GM21381 (cell line): ENCODE data around the gene ENAM.
A peak's percentile ranks its signal among the peaks of the same experiment; 100 is the strongest.
"Not testable (repeated sequence)": the region's sequence is repeated elsewhere in the genome, so short reads cannot be mapped to it uniquely, and the experiment has no call there.

Experiments
- ATAC-seq: cut with Tn5 transposase; IDR thresholded peaks from one replicate; pipeline ENCODE4 v1.9.1; 2021; ENCODE audit warnings: mild to moderate bottlenecking, moderate library complexity; ENCODE audit not compliant: unreplicated experiment

ENAM gene

DNA sequence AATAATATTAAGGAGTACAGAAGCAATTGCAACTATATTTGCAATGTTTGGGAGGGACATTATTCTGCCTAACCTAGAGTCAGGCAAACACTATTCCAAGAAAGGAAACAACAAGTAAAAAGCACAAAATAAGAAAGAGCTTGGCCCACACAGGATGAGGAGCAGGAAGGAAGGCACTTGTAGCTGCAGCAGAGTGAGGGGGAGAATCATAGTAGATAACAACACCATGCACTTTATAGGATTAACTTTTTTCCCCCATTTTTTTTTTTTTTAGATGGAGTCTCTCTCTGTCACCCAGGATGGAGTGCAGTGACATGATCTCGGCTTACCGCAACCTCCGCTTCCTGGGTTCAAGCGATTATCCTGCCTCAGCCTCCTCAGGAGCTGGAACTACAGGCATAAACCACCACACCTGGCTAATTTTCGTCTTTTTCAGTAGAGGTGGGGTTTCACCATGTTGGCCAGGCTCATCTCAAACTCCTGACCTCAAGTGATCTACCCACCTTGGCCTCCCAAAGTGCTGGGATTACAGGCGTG lies 48.1 kb downstream of the ENAM start:
- no peak for ATAC-seq

DNA sequence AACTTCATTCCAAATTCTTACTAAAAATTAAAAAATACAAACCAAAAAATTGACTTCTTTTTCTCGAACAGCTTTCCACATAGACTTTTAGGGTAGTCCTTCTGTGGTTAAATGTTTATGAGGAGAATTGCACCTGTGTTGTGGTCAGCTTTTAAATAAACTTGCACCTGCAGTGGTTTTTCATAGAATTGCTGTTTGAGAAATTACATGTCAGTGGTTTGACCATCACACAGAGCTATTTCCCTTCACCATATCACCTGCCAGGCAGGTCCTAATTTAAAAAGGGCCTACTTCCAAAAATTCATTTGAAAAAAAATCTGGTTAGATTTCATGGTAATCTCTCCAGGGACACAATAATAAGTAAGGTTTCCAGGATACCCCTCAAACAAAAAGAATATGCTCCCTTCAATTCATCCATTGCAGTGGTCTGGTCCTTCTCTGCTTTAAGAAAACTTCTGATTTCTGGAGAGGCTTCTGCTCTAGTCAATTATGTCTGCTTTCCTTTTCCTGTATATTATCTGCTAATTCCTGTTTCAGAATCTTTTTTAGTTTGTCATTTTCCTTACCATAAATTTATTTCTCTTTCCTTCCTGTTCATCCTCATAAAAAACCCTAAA lies 49.9 kb downstream of the ENAM start:
- ATAC-seq = peak; percentile 76

DNA sequence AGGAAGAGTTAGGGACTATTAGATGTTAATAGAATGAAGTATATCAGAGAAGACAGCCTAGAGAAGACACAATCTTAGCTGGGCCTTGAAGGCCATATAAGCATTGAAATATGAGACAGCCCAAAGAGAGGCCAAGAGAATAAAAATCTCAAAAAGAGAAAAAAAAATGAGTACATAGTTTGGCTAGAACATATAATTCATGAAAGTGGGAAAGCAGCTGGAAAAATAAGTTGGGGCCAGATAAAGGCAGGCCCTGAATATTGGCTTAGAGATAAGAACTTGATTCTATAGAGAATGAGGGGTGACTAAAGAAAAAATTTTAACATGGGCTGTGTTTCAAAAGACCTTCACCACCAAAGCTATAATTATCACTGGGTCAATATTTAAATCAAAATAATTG lies 52.4 kb downstream of the ENAM start:
- ATAC-seq = no peak

DNA sequence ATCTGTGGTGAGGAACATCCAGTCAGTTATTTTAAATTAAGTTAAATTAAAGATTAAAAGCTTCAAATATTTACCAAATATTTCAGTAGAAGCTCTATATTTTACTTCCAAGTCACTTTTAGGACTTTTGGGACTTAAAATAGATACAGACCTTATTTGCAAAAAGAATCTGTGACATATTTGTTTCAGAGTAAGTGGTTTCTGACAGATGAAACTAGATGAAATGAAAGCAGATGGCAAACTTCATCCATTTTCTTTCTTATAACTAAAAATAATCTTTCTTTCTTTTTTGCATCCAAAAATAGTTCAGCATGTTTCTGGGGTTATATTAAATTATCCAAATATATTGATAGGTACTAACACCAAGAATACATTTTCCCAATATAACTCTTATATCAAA lies 53.2 kb downstream of the ENAM start:
- ATAC-seq = no peak

DNA sequence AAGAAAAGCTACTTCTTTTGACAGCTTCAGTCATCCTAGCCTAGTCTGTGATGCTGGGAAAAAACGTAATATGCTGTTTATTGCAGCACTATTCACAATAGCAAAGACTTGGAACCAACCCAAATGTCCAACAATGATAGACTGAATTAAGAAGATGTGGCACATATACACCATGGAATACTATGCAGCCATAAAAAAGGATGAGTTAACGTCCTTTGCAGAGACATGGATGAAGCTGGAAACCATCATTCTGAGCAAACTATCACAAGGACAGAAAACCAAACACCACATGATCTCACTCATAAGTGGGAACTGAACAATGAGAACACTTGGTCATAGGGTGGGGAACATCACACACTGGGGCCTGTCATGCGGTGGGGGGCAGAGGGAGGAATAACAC lies 53.6 kb downstream of the ENAM start:
- not testable (repeated sequence) for ATAC-seq

DNA sequence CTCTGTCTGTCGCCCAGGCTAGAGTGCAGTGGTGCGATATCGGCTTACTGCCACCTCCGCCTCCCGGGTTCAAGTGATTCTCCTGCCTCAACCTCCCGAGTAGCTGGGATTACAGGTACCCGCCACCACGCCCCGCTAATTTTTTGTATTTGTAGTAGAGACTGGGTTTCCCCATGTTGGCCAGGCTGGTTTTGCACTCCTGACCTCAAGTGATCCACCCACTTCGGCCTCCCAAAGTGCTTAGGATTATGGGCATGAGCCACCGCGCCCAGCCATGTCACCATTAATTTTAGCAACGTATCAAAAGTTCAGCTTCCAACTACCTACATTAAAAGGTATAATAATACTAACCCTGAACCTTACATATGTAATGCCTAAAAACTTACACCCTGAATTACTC lies 58.8 kb downstream of the ENAM start:
- ATAC-seq = no peak

DNA sequence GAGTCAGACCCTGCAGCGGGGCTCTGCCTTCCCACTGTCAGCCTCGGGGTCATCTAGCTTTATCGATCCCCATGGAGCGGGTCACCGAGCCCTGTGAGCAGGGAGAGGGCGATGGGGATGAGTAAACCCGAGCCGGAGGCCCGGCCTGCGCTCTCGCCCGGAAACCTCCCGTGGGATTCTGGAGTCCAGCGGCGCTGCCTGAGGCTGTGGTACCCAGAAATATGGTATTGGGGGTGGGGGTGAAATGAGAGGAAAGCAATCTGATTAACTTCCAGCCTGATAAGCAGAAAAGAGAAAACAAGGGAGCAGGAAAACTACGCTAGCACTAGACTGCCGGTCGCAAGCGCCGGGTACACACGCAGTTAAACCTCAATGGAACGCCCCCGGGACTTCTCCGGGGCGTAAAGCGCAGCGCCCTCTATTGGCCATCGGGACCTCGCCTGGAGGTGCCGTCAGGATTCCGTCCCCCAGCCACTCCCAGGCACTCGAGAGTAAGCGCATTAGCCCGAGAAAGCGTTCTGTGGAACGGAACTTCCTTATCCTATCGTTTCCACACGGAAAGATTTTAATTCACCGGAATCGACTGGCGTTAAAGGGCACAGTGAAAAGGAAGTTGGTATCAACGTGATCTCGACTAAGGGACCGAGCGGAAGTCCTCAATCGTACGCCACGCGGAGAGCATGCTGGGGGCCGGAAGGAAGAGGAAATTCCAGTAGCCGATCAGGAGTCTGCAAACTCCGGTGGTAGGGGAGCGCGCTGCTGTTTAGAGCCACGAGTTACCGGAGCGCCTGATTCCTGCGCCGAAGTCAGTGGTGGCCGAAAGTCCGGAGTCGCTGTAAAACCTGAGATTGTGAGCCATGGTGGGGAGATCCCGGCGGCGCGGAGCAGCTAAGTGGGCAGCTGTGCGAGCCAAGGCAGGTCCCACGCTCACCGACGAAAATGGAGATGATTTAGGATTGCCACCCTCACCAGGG lies 59.6 kb downstream of the ENAM start, which contains the start of gene UTP3:
UTP3 (plus strand) TSS at position 712 of the 974 bp plus-strand sequence; CDS start at position 858, 146 bp downstream.
- ATAC-seq = peak; percentile 94

DNA sequence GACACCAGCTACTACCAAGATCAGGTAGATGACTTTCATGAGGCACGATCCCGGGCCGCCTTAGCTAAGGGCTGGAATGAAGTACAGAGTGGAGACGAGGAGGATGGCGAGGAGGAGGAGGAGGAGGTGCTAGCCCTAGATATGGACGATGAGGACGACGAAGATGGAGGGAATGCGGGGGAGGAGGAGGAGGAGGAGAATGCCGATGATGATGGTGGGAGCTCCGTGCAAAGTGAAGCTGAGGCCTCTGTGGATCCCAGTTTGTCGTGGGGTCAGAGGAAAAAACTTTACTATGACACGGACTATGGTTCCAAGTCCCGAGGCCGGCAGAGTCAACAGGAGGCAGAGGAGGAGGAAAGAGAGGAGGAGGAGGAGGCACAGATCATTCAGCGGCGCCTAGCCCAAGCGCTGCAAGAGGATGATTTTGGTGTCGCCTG lies 60.3 kb downstream of the ENAM start:
- ATAC-seq = no peak

DNA sequence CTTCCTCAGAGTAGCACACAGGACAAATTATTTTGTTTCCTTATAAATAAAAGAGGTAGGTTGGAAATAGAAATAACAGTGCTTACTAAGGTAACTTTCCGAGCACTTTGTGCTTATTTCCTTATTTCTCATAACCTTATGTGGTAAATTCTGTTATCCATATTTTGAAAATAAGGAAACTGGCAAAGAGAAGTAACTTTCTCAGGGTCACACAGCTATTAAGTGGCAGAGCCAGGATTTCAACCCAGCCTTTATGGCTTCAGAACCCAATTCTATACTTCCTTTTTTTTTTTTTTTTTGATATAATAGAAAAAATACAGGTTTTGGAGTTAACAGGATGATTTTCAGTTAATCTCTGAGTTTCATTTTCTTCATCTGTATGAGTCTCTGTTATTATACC lies 63.1 kb downstream of the ENAM start:
- ATAC-seq = no peak

DNA sequence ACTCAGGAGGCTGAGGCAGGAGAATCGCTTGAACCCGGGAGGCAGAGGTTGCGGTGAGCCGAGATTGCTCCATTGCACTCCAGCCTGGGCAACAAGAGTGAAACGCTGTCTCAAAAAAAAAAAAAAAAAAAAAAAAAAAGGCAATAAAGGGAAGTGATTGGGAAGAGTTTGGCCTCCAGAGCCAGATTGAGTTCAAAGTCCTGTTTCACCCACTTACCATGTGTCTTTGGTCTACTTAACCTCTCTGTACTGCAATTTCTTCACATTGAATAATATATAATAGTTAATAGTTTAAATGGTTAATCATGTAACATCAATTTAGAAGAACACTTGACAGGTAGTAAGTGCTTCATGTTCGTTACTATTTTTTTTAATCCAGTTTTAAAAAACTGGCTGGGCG lies 66.1 kb downstream of the ENAM start:
- ATAC-seq = not testable (repeated sequence)
